ENCODE measurements around the gene TMC6.

- no peak for TF ChIP-seq CTCF (IDR thresholded peaks at IDR 0.05)
- no peak for TF ChIP-seq POLR2AphosphoS5 (IDR thresholded peaks at IDR 0.05)
- no peak for TF ChIP-seq POLR2A (IDR thresholded peaks at IDR 0.05)
- TF ChIP-seq EP300 (IDR thresholded peaks at IDR 0.05) = no peak
Observed at GRCh38 chr17:78063489-78063888, 65.1 kb downstream of the TMC6 start.
